Fibroblast of lung (primary cell): Measurements from ENCODE around the gene C16orf89. TPM values are rescaled to one million over a fixed set of nuclear protein-coding genes. Genes with fewer than 3 reads are reported as not detected.
"Not testable (repeated sequence)": the region's sequence is repeated elsewhere in the genome, so short reads cannot be mapped to it uniquely, and the experiment has no call there.

ENCODE experiments used
- DNase-seq, 2 donors: peaks; one replicate each; pipeline versions ENCODE4 v3.0.0 to v3.0.0-alpha.2; 2010; ENCODE audit warnings: low read depth in 2 of 2
- H2AFZ ChIP-seq: 2 replicates; pipeline ENCODE4 v1.5.1; 2012; ENCODE audit warnings: low read length, control low read depth, inconsistent platforms
- H3K27ac ChIP-seq: 2 replicates; pipeline ENCODE4 v1.5.1; 2011; ENCODE audit warnings: low read length, control low read depth; ENCODE audit not compliant: insufficient read depth
- H3K27me3 ChIP-seq: 2 replicates; pipeline ENCODE4 v1.5.1; 2011; ENCODE audit warnings: mild to moderate bottlenecking, low read length; ENCODE audit not compliant: control insufficient read depth, insufficient read depth
- H3K36me3 ChIP-seq: 2 replicates; pipeline ENCODE4 v1.5.1; 2011; ENCODE audit warnings: low read length; ENCODE audit not compliant: control insufficient read depth, insufficient read depth
- H3K4me1 ChIP-seq: 2 replicates; pipeline ENCODE4 v1.5.1; 2011; ENCODE audit warnings: low read length; ENCODE audit not compliant: control insufficient read depth, insufficient read depth; ENCODE audit errors: extremely low read depth
- H3K4me2 ChIP-seq: 2 replicates; pipeline ENCODE4 v1.5.1; 2011; ENCODE audit warnings: low read length, control low read depth; ENCODE audit not compliant: insufficient read depth; ENCODE audit errors: extremely low read depth
- H3K4me3 ChIP-seq, 4 experiments: fragments of 200-600 bp in 1 of 4; sonication (generic) in 1 of 4; replicated peaks in 1 of 4; 2 replicates each; pipeline ENCODE4 v1.5.1; 2011 to 2016; ENCODE audit warnings: low read length in 4 of 4, low read depth in 3 of 4, mild to moderate bottlenecking in 3 of 4, control low read depth in 2 of 4, inconsistent platforms in 1 of 4, mixed read lengths in 1 of 4; ENCODE audit not compliant: insufficient read depth in 1 of 4; ENCODE audit errors: control extremely low read depth in 1 of 4
- H3K79me2 ChIP-seq: 2 replicates; pipeline ENCODE4 v1.5.1; 2012; ENCODE audit warnings: mild to moderate bottlenecking, low read length, inconsistent platforms; ENCODE audit not compliant: control insufficient read depth, insufficient read depth
- H3K9ac ChIP-seq: 2 replicates; pipeline ENCODE4 v1.5.1; 2011; ENCODE audit warnings: mild to moderate bottlenecking, low read length, control low read depth; ENCODE audit not compliant: insufficient read depth
- H3K9me3 ChIP-seq: 2 replicates; pipeline ENCODE4 v1.5.1; 2012; ENCODE audit warnings: low read depth, low read length; ENCODE audit not compliant: control insufficient read depth, insufficient read depth
- H4K20me1 ChIP-seq: 2 replicates; pipeline ENCODE4 v1.5.1; 2011; ENCODE audit warnings: low read length; ENCODE audit not compliant: control insufficient read depth, insufficient read depth; ENCODE audit errors: extremely low read depth
- EZH2 ChIP-seq: IDR thresholded peaks from 2 replicates; pipeline ENCODE4 v1.5.1; 2012; ENCODE audit warnings: low read length, control low read depth, mild to moderate bottlenecking; ENCODE audit errors: missing control alignments
- polyA minus RNA-seq: library from RNA; depleted of rRNA, polyadenylated mRNA; stranded (reverse); fragments of >200 nt; gene quantifications from 2 replicates; pipeline ENCODE4 v1.2.3, GENCODE V29; 2011; ENCODE audit warnings: low replicate concordance
- polyA plus RNA-seq, 2 donors: library from polyadenylated mRNA; depleted of rRNA in 1 of 2; stranded (reverse) in 1 of 2; unstranded in 1 of 2; fragments of >200 nt; gene quantifications; 2 replicates each; pipeline ENCODE4 v1.2.1, GENCODE V29; 2011 to 2012; ENCODE audit warnings: missing spikeins in 1 of 2
- total RNA-seq: library from RNA; depleted of rRNA; stranded (reverse); fragments of >200 nt; gene quantifications from 2 replicates; pipeline ENCODE4 v1.2.1, GENCODE V29; 2014
- TF ChIP-seq, protein P1 (sequence below), 2 donors: IDR thresholded peaks in 1 of 2; conservative IDR thresholded peaks in 1 of 2; 1 replicate in 1 of 2; 2 replicates in 1 of 2; pipeline ENCODE4 v1.5.1; 2011 to 2012; ENCODE audit warnings: low read length in 2 of 2, control low read depth in 1 of 2, inconsistent platforms in 1 of 2, low read depth in 1 of 2, mild to moderate bottlenecking in 1 of 2

The C16orf89 gene, protein sequence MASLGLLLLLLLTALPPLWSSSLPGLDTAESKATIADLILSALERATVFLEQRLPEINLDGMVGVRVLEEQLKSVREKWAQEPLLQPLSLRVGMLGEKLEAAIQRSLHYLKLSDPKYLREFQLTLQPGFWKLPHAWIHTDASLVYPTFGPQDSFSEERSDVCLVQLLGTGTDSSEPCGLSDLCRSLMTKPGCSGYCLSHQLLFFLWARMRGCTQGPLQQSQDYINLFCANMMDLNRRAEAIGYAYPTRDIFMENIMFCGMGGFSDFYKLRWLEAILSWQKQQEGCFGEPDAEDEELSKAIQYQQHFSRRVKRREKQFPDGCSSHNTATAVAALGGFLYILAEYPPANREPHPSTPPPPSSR
- 5.9 and 9.8 TPM in 2 replicates for total RNA-seq
- polyA plus RNA-seq = 0.53 and 1.3 TPM in 2 replicates
- polyA plus RNA-seq (2012) = 0.38 and 0.78 TPM in 2 replicates
- not detected in 2 replicates for polyA minus RNA-seq

DNA sequence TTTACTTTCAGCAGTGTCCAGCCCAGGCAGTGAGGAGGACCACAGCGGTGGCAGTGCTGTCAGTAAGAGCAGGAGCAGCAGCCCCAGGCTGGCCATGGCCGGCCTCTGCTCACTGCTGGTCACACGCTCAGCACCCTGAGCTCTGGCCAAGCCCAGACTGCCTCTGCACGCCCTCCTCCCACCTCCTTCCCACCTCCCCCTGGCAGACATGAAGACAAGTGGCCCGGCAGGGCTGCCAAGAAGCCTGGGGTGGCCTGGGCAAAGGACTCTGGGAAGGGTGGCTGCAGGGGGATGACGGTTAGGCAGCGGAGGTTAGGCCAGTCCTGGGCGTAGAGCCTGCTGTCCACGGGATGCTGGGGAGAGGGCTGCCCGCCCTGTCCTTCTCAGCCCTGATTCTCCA is at the start of gene C16orf89:
TSS of gene C16orf89 (minus strand) at position 144 of the 400 bp plus-strand sequence. CDS start at position 96, 48 bp downstream.
- no peak for DNase-seq
- no peak within 1 kb of the TSS for H3K9ac ChIP-seq
- H3K27ac ChIP-seq = no peak within 1 kb of the TSS
- no peaks in the 10 kb centered on the region for H3K4me1 ChIP-seq
- no peaks in the 10 kb centered on the region for H3K9me3 ChIP-seq
- no peaks in the 10 kb centered on the region for H4K20me1 ChIP-seq
- peak; percentile 49 for TF ChIP-seq EZH2
- TF ChIP-seq, protein P1, sequence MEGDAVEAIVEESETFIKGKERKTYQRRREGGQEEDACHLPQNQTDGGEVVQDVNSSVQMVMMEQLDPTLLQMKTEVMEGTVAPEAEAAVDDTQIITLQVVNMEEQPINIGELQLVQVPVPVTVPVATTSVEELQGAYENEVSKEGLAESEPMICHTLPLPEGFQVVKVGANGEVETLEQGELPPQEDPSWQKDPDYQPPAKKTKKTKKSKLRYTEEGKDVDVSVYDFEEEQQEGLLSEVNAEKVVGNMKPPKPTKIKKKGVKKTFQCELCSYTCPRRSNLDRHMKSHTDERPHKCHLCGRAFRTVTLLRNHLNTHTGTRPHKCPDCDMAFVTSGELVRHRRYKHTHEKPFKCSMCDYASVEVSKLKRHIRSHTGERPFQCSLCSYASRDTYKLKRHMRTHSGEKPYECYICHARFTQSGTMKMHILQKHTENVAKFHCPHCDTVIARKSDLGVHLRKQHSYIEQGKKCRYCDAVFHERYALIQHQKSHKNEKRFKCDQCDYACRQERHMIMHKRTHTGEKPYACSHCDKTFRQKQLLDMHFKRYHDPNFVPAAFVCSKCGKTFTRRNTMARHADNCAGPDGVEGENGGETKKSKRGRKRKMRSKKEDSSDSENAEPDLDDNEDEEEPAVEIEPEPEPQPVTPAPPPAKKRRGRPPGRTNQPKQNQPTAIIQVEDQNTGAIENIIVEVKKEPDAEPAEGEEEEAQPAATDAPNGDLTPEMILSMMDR (conservative IDR thresholded peaks at IDR 0.05 in 1 of 2, IDR thresholded peaks at IDR 0.05 in 1 of 2; ENCODE audit: low read depth in 1 of 2, low read length in 2 of 2) = no peak
- H2AFZ ChIP-seq = peak within 1 kb of the TSS; percentile 12
- H3K36me3 ChIP-seq = no peaks in the 10 kb centered on the region
- no peak within 1 kb of the TSS for H3K4me2 ChIP-seq
- peaks cover 12% of the 10 kb centered on the region for H3K27me3 ChIP-seq
- no peaks in the 10 kb centered on the region for H3K79me2 ChIP-seq
- H3K4me3 ChIP-seq = no peak within 1 kb of the TSS

DNA sequence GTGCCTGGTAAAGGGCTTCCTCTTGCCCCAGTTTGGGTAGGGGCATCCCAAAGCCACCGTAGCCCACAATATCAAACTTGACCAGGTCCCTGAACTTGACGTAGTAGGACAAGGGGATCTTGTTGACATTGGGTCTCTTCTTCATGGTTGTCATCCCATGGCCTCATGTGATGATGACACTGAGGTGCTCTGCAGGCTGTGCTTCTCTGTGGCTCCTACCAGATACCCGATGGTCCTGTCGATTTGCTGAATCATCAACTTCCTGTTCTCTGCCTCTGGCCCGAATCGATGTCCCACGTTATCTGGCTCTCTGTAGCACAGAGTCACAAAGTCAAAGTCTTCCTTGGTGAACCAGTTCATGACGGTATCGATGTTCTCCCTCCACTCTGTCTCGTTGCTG is 45.2 kb upstream of the C16orf89 start:
- H3K4me2 ChIP-seq, H3K9me3 ChIP-seq, DNase-seq, H2AFZ ChIP-seq, H3K79me2 ChIP-seq, H4K20me1 ChIP-seq, H3K4me1 ChIP-seq, H3K36me3 ChIP-seq, H3K27me3 ChIP-seq, H3K9ac ChIP-seq, H3K4me3 ChIP-seq, H3K27ac ChIP-seq: not testable (repeated sequence)

DNA sequence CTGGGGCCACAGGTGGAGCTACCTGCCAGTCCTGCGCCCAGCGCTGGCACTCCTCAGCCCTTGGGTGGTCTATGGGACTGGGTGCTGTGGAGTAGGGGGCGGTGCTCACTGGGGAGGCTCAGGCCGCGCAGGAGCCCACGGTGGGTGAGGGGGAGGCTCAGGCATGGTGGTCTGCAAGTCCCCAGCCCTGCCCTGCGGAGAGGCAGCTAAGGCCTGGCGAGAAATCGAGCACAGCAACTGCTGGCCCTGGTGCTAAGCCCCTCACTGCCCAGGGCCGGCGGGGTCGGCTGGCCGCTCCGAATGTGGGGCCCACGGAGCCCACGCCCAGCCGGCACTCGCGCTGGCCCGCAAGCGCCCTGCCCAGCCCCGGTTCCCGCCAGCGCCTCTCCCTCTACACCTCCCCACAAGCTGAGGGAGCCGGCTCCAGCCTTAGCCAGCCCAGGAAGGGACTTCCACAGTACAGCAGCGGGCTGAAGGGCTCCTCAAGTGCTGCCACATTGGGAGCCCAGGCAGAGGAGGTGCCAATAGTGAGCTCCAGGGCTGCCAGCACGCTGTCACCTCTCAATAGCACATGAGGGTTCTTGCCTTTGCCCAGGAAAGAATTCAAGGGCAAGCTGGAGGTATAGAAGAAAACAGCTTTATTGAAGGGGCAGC is 42.9 kb upstream of the C16orf89 start:
- no peaks in the 10 kb centered on the region for H3K27me3 ChIP-seq
- H2AFZ ChIP-seq = no peak overlapping the region
- no peaks in the 10 kb centered on the region for H3K79me2 ChIP-seq
- no peak overlapping the region for H3K27ac ChIP-seq
- H4K20me1 ChIP-seq = no peaks in the 10 kb centered on the region
- TF ChIP-seq EZH2 = no peak
- TF ChIP-seq, protein P1 (conservative IDR thresholded peaks at IDR 0.05 in 1 of 2, IDR thresholded peaks at IDR 0.05 in 1 of 2; ENCODE audit: low read depth in 1 of 2, low read length in 2 of 2) = no peak
- DNase-seq = no peak
- no peaks in the 10 kb centered on the region for H3K36me3 ChIP-seq
- H3K4me2 ChIP-seq = no peak overlapping the region
- no peaks in the 10 kb centered on the region for H3K9me3 ChIP-seq
- no peak overlapping the region for H3K4me3 ChIP-seq
- H3K4me1 ChIP-seq = no peaks in the 10 kb centered on the region
- H3K9ac ChIP-seq = no peak overlapping the region

DNA sequence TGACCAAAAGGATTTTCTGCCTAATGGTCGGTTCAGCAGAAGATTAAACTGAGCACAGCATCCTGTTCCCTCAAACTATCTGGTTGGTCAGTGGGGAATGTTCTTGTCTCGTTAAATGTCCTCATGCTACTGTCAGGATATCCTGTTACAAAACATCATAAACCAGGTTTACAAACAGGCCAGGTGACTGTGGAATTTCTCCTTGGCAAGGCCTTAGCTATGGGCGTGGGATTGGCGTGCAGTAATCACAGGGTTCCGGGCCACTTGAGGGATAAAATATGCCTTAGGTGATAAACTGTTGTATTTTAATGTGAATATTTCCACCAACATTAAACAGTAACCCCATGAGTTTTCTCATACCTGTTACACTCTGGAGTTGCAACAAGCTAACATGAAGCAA is 39.3 kb upstream of the C16orf89 start:
- DNase-seq, H3K4me1 ChIP-seq, H2AFZ ChIP-seq, H3K9me3 ChIP-seq, H3K27ac ChIP-seq, H3K36me3 ChIP-seq, H3K9ac ChIP-seq, H3K4me2 ChIP-seq, H4K20me1 ChIP-seq, H3K4me3 ChIP-seq, H3K27me3 ChIP-seq, H3K79me2 ChIP-seq: not testable (repeated sequence)

DNA sequence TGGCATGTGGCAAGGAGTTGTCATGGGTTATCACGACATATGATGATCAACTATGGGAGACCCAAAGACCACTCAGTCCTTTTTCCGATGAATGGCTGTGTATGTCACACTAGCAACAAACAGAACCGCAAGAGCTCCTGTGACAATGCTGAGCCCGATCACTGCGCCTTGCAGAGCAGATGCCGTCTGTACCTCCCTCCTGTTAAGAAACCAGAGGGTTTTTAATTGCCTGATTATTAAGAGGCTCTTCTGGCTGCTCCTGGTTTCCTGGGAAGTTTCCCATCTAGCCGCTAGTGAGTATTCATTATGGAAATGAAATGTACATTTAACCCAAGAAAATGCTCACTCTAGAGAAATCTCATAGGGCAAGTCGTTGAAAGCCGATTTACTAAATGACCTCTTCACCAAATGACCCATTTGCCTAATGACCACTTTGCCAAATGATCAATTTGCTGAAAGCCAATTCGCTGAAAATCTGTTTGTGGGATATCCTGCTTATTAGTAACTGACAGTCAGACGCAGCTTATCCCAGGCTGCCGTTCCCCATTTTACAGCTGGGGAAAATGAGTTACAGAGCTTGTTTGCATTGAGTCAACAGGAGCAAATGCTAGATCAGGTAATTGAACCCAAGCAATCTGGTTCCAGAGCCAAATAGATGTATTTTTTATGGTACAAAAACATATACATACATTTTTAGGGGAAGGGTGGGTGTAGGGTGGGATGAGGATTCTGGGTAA is 37.7 kb upstream of the C16orf89 start:
- not testable (repeated sequence) for H3K36me3 ChIP-seq, H3K27ac ChIP-seq, H3K4me3 ChIP-seq, DNase-seq, H2AFZ ChIP-seq, H4K20me1 ChIP-seq, H3K4me1 ChIP-seq, H3K79me2 ChIP-seq, H3K27me3 ChIP-seq, H3K9ac ChIP-seq, H3K4me2 ChIP-seq, H3K9me3 ChIP-seq
